HG03280 (cell line): Measurements from ENCODE around the gene DNALI1.

ENCODE experiments used
- ATAC-seq: cut with Tn5 transposase; IDR thresholded peaks from one replicate; pipeline ENCODE4 v1.9.1; 2021; ENCODE audit warnings: mild to moderate bottlenecking, moderate library complexity; ENCODE audit not compliant: unreplicated experiment

The DNALI1 gene

DNA sequence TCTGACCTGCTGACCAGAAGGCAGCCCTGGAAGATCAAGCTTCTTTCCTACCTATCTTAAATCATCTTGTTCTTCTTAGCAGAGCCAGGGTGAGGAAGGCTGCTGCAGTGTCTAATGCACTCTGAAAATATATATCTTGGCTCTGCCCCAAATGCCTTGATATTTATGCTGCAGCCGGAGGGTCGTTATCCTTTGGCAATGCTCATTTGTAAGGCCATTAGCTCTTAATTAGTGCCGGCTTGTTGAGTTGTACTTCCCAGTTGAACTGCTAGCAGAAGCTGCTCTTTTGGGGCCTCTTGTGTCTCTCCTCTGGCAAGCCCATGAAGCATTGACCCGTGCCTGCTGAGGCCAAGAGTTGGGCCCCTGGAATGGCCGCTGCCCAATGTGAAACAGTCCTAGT, 43.2 kb downstream of the DNALI1 start:
- no peak for ATAC-seq

GRCh38 chr1:37601441-37601840, 44.7 kb downstream of the DNALI1 start:
- ATAC-seq: no peak

- ATAC-seq: no peak
Observed at GRCh38 chr1:37602750-37603694, 46.3 kb downstream of the DNALI1 start.

GRCh38 chr1:37605061-37605650, 48.4 kb downstream of the DNALI1 start:
- no peak for ATAC-seq

GRCh38 chr1:37605806-37606474, 49.2 kb downstream of the DNALI1 start:
- no peak for ATAC-seq

DNA sequence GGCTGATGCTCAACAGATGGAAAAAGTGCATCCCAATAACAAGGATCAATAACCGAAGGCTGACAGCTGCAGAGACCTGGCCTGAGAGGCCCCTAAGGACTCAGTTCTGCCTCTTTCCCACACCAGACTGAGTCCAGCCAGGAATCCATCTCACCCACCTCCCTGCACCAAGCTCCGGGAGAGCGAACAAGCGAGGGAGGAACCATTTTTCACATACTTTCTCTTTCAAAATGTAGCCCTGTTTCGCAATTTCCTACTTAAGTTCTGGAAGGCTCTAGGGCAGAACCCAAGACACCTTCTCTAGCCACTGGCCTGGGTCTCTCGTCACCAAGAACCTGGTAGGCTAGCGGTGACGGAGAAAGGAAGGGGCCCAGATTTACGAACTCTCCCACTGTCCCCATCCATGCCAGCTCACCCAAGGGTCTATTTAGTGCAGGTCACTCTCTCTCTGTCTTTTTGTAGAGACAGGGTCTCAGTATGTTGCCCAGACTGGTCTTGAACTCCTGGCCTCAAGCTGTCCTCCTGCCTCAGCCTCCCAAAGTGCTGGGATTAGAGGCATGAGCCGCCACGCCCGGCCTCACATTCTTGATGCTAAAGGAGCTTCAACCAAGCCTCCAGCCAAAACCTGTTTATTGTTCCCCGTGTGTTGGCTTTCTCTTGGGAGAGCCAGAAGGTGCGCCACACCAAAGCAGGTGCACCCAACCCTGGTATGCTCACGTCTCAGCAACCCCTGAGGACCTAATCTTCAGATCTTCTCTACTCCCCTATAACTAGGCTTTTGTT, 49.9 kb downstream of the DNALI1 start:
- ATAC-seq: no peak

DNA sequence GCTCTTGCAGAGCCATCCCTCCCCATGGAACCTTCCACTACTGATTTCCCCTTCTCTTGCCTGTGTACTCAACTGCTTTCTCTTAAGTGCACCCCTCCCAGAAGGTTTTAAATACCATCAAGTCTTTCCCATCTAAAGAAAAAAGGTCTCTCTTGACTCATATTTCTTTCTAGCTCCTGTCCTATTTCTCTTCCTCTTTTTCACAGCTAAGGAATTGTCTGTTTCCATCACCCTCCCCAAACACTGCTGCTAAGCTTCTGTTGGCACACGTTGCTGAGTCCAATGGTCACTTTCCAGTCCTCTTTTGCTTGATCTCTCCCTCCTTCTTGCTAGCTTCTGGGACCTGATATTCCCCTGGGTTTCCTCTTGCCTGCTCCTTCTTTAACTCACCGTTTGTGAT, 52.3 kb downstream of the DNALI1 start:
- no peak for ATAC-seq

DNA sequence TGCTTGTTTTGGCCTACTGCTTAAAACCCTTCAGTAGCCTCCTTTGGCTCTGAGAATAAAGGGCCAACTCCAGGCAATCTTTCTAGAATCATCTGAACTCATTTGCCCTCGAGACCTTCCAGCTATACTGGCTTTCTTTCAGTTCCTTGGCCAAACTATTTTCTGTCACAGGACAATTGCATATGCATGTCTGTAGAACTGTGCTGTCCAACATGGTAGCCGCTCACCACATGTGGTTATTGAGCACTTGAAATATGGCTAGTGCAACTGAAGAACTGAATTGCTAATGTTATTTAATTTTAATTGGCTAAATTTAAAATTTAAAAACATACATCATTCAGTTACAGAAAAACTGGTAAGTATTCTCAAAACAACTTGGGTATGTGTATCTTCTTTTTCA, 53.3 kb downstream of the DNALI1 start:
- ATAC-seq: no peak

GRCh38 chr1:37612186-37612585, 55.4 kb downstream of the DNALI1 start:
- no peak for ATAC-seq

DNA sequence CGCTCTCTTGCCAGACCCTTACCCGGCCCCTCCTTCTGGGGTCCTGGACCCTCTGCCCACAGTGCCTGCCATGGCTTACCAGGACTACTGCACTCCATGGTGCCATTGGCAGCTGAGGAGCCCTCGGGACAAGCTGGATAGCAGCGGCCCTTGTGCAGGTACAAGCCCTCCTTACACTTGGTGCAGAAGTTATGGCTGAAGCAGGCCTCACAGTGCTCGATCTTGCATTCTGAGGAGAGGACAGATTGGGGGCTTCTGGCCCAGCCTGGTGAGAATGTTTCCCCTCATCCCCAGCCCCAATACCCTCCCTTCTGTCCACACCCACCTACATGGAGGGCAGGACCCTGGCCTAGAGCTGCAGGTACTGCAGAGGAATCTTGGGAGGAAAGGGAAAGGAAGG, 57.4 kb downstream of the DNALI1 start:
- no peak for ATAC-seq

DNA sequence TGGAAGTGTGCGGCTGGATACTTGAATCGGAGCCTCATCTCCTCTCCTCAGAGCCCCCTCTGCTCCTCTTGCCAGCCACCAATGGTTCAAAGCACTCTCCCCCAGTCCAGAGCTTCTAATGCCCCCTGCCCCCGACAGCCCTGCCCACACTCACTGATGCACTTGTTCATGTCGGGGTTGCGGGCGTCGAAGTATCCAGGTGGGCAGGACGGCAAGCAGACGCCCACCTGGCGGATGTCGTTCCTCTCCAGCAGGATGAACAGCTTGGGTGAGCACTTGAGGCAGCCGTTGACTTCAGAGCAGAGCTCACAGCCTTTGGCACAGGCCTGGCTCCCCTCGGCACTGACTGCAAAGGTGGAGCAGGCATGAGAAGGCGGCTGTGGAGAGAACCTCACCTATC, 59.6 kb downstream of the DNALI1 start:
- no peak for ATAC-seq
